ENCODE data around the gene ABCB6.

The ABCB6 gene

DNA sequence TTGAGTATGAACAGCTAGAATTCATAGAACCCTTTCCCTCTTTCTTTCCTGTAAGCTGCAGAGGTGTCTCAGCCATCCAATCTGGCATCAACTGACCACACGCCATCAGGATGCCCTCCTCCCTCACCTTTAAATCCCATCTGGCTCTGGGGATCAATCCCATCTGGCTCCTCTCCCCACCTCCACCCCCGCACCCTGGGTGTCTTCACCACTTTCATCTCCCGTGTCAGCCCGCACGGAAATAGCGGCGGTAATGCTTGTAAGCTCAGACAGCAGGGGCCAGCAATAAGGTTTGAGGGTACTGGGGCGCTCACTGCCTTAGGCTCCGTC is 33.8 kb upstream of the ABCB6 start:
- TF ChIP-seq SIN3A (IDR thresholded peaks at IDR 0.05; ENCODE audit: borderline replicate concordance, insufficient read depth, low read length) (no peak), TAF1 (IDR thresholded peaks at IDR 0.05; ENCODE audit: borderline replicate concordance, insufficient read depth, low read length) (no peak), POLR2AphosphoS5 (IDR thresholded peaks at IDR 0.05; ENCODE audit: low read depth, low read length) (no peak), FOXP2 (optimal IDR thresholded peaks at IDR 0.05; ENCODE audit: borderline replicate concordance, extremely low read depth, extremely low read length, insufficient read depth) (no peak)
- TF ChIP-seq, protein P1, sequence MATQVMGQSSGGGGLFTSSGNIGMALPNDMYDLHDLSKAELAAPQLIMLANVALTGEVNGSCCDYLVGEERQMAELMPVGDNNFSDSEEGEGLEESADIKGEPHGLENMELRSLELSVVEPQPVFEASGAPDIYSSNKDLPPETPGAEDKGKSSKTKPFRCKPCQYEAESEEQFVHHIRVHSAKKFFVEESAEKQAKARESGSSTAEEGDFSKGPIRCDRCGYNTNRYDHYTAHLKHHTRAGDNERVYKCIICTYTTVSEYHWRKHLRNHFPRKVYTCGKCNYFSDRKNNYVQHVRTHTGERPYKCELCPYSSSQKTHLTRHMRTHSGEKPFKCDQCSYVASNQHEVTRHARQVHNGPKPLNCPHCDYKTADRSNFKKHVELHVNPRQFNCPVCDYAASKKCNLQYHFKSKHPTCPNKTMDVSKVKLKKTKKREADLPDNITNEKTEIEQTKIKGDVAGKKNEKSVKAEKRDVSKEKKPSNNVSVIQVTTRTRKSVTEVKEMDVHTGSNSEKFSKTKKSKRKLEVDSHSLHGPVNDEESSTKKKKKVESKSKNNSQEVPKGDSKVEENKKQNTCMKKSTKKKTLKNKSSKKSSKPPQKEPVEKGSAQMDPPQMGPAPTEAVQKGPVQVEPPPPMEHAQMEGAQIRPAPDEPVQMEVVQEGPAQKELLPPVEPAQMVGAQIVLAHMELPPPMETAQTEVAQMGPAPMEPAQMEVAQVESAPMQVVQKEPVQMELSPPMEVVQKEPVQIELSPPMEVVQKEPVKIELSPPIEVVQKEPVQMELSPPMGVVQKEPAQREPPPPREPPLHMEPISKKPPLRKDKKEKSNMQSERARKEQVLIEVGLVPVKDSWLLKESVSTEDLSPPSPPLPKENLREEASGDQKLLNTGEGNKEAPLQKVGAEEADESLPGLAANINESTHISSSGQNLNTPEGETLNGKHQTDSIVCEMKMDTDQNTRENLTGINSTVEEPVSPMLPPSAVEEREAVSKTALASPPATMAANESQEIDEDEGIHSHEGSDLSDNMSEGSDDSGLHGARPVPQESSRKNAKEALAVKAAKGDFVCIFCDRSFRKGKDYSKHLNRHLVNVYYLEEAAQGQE (IDR thresholded peaks at IDR 0.05; ENCODE audit: insufficient read depth in 1 of 2, low read depth in 2 of 2, low read length in 2 of 2), result no peak

- no peak for TF ChIP-seq POLR2AphosphoS5 (IDR thresholded peaks at IDR 0.05; ENCODE audit: low read depth, low read length)
- no peak for TF ChIP-seq SIN3A (IDR thresholded peaks at IDR 0.05; ENCODE audit: borderline replicate concordance, insufficient read depth, low read length)
These were observed 33.3 kb upstream of the ABCB6 start for GRCh38 chr2:219252084-219252483.

GRCh38 chr2:219251656-219252055 is 32.9 kb upstream of the ABCB6 start:
- no peak for TF ChIP-seq SIN3A (IDR thresholded peaks at IDR 0.05; ENCODE audit: borderline replicate concordance, insufficient read depth, low read length)
- no peak for TF ChIP-seq FOXP2 (optimal IDR thresholded peaks at IDR 0.05; ENCODE audit: borderline replicate concordance, extremely low read depth, extremely low read length, insufficient read depth)
- TF ChIP-seq TAF1 (IDR thresholded peaks at IDR 0.05; ENCODE audit: borderline replicate concordance, insufficient read depth, low read length), result no peak
- TF ChIP-seq, protein P1 (IDR thresholded peaks at IDR 0.05; ENCODE audit: insufficient read depth in 1 of 2, low read depth in 2 of 2, low read length in 2 of 2), result no peak
- TF ChIP-seq POLR2AphosphoS5 (IDR thresholded peaks at IDR 0.05; ENCODE audit: low read depth, low read length), result no peak

DNA sequence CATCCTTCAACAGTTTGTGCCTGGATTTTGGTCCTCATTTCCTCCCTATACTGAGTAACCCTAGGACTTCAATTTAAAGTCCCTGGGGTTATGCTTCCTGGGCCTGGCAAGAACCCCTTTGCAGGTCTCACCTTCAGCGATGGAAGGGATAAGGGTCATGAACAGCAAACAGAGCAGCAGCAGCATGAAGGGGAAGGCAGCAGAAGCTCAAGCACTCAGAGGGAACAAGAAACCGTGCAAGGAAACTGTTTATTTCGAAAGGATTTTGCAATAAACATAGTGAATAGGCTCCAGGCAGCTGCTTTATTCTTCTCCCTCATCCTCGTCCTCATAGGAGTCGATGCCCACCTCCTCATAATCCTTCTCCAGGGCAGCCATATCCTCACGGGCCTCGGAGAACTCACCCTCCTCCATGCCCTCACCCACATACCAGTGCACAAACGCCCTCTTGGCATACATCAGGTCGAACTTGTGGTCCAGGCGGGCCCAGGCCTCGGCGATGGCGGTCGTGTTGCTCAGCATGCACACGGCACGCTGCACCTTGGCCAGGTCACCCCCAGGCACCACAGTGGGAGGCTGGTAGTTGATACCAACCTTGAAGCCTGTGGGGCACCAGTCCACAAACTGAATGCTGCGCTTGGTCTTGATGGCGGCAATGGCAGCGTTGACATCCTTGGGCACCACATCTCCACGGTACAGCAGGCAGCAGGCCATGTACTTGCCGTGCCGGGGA is 31.5 kb upstream of the ABCB6 start:
- TF ChIP-seq FOXP2 (optimal IDR thresholded peaks at IDR 0.05; ENCODE audit: borderline replicate concordance, extremely low read depth, extremely low read length, insufficient read depth) (no peak), SIN3A (IDR thresholded peaks at IDR 0.05; ENCODE audit: borderline replicate concordance, insufficient read depth, low read length) (no peak), TAF1 (IDR thresholded peaks at IDR 0.05; ENCODE audit: borderline replicate concordance, insufficient read depth, low read length) (no peak), POLR2AphosphoS5 (IDR thresholded peaks at IDR 0.05; ENCODE audit: low read depth, low read length) (no peak)
- TF ChIP-seq, protein P1 (IDR thresholded peaks at IDR 0.05; ENCODE audit: insufficient read depth in 1 of 2, low read depth in 2 of 2, low read length in 2 of 2), result no peak

DNA sequence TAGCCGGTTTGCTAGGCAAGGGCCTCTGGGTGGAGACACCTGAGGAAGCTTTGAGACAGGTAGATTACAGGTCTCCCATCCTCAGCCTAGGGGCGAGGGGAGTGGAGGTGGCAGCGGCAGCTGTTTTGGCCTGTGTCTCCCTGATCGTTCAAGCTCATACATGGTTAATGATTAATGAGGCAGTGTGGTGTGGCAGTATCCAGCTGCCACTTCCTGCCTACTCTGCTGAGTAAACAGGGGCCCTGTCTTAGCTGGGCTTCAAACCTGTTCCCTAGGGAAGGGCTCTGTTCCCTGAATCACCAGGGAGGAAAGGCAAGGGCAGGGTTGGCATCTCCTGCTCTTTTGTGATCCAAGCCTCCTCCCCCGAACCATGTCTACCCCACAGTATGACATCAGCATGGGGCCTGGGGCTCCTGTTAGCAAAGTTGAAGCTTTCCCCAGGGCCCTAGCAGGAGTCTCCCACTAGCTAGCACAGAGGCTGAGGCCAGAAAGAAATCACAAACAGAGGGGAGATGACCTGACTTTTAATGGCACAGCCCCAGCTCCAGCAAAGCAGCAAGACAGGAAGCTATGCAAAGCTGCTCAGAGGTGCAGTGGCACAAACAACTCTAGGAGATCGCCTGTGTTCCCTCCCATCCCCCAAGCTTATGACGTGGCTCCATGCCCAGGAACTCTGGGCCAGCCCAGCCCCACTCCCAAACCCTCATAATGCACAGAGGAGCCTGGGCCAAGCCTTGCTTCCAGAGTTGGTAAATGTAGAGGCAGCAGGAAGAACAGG is 30.6 kb upstream of the ABCB6 start:
- no peak for TF ChIP-seq FOXP2 (optimal IDR thresholded peaks at IDR 0.05; ENCODE audit: borderline replicate concordance, extremely low read depth, extremely low read length, insufficient read depth)
- no peak for TF ChIP-seq TAF1 (IDR thresholded peaks at IDR 0.05; ENCODE audit: borderline replicate concordance, insufficient read depth, low read length)
- TF ChIP-seq POLR2AphosphoS5 (IDR thresholded peaks at IDR 0.05; ENCODE audit: low read depth, low read length), result no peak; the same call in 1 of the 2 replicates
- TF ChIP-seq, protein P1 (IDR thresholded peaks at IDR 0.05; ENCODE audit: insufficient read depth in 1 of 2, low read depth in 2 of 2, low read length in 2 of 2), result no peak
- no peak for TF ChIP-seq SIN3A (IDR thresholded peaks at IDR 0.05; ENCODE audit: borderline replicate concordance, insufficient read depth, low read length)

Measured in PFSK-1 (cell line).